Measurements from ENCODE around the gene MOV10. TPM values are rescaled to one million over a fixed set of nuclear protein-coding genes. Genes with fewer than 3 reads are reported as not detected.
A peak's percentile ranks its signal among the peaks of the same experiment; 100 is the strongest.

MOV10 gene
- total RNA-seq, 1 donor from 2014 or later, result 47.5 TPM

DNA sequence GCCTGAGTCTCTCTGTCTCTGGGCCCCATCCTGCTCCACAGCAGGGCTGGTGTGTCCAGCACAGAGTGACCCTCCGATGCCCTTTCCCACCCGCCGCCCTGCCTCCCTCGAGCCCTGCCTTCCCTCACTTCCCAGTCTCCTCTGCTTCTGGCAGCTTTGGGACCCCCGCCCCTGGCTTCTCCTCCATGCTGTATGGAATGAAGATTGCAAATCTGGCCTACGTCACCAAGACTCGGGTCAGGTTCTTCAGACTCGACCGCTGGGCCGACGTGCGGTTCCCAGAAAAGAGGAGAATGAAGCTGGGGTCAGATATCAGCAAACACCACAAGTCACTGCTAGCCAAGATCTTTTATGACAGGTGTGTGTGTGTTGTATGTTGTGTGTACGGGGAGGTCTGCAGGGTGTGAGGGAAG is 14.3 kb downstream of the MOV10 start:
- Histone ChIP-seq H3K36me3 (no peaks in the 10 kb centered on the region), H3K4me3 (no peak overlapping the region), H3K27ac (no peak overlapping the region), H4K20me1 (ENCODE audit: low read depth) (peaks cover 14% of the 10 kb centered on the region), H3K4me1 (no peaks in the 10 kb centered on the region), H2AFZ (replicated peaks) (no peak overlapping the region), H3K9me3 (ENCODE audit: low read depth) (no peaks in the 10 kb centered on the region), H3K79me2 (ENCODE audit: low read depth) (no peaks in the 10 kb centered on the region), H3F3A (ENCODE audit: low read depth) (no peaks in the 10 kb centered on the region), H3K4me2 (no peak overlapping the region), H3K9ac (no peak overlapping the region), H3K27me3 (no peaks in the 10 kb centered on the region)
- peak overlapping the region; percentile 76 for H3K27ac Mint-ChIP-seq
- no peaks in the 10 kb centered on the region for H3K27me3 Mint-ChIP-seq (ENCODE audit: insufficient read depth, low read depth)
- peaks cover 30% of the 10 kb centered on the region for H3K36me3 Mint-ChIP-seq
- H3K4me1 Mint-ChIP-seq, result no peaks in the 10 kb centered on the region
- DNase-seq (ENCODE audit: low spot score), result no peak
- TF ChIP-seq EZH2phosphoT487 (IDR thresholded peaks at IDR 0.05) (no peak), EZH2 (IDR thresholded peaks at IDR 0.05) (no peak), CTCF (IDR thresholded peaks at IDR 0.05) (no peak)
- H3K9me3 Mint-ChIP-seq, result no peaks in the 10 kb centered on the region
- no peak overlapping the region for H3K4me3 Mint-ChIP-seq

DNA sequence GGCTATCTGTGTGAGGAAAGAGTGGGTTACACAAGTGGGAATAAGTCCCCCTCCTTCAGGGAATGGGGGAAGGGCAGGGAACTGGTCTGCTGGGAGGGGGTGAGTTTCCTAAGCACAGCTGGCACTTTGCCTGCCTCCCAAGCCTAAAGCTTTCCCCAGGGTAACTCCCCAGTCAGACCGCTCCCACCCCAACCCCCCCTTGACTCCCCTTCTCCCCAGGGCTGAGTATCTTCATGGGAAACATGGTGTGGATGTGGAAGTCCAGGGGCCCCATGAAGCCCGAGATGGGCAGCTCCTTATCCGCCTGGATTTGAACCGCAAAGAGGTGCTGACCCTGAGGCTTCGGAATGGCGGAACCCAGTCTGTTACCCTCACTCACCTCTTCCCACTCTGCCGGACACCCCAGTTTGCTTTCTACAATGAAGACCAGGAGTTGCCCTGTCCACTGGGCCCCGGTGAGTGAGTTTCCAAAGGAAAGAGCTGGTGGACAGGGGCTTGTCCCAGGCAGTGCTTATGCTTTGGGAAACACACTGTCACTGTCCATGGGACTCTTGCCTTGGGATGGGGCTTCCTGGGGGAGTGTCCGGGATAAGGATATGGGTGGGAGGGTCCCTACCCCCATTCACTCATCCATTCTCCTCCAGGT is 14.9 kb downstream of the MOV10 start:
- H3K27me3 ChIP-seq, result no peaks in the 10 kb centered on the region
- no peaks in the 10 kb centered on the region for H3K9me3 ChIP-seq (ENCODE audit: low read depth)
- Mint-ChIP-seq H3K4me3 (no peak overlapping the region), H3K27ac (peak overlapping the region; percentile 76), H3K4me1 (no peaks in the 10 kb centered on the region), H3K9me3 (no peaks in the 10 kb centered on the region), H3K27me3 (ENCODE audit: insufficient read depth, low read depth) (no peaks in the 10 kb centered on the region), H3K36me3 (peaks cover 30% of the 10 kb centered on the region)
- no peaks in the 10 kb centered on the region for H3K79me2 ChIP-seq (ENCODE audit: low read depth)
- H3K27ac ChIP-seq, result no peak overlapping the region
- H4K20me1 ChIP-seq (ENCODE audit: low read depth), result peaks cover 14% of the 10 kb centered on the region
- no peak overlapping the region for H3K4me2 ChIP-seq
- H3K36me3 ChIP-seq, result no peaks in the 10 kb centered on the region
- no peak overlapping the region for H3K4me3 ChIP-seq
- no peak for DNase-seq (ENCODE audit: low spot score)
- TF ChIP-seq EZH2phosphoT487 (IDR thresholded peaks at IDR 0.05) (no peak), EZH2 (IDR thresholded peaks at IDR 0.05) (no peak), CTCF (IDR thresholded peaks at IDR 0.05) (no peak)
- no peak overlapping the region for H3K9ac ChIP-seq
- no peak overlapping the region for H2AFZ ChIP-seq (replicated peaks)
- no peaks in the 10 kb centered on the region for H3K4me1 ChIP-seq
- H3F3A ChIP-seq (ENCODE audit: low read depth), result no peaks in the 10 kb centered on the region

DNA sequence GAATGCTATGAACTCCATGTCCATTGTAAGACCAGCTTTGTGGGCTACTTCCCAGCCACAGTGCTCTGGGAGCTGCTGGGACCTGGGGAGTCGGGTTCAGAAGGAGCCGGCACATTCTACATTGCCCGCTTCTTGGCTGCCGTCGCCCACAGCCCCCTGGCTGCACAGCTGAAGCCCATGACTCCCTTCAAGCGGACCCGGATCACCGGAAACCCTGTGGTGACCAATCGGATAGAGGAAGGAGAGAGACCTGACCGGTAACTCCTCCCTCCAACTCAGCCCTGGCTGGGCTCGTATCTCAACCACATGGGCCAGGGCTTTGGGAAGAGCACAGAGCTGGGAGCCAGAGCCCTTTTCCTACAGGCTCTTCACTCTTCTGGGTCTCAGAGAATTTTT is 15.4 kb downstream of the MOV10 start:
- H3F3A ChIP-seq (ENCODE audit: low read depth), result no peaks in the 10 kb centered on the region
- H3K4me2 ChIP-seq, result no peak overlapping the region
- Mint-ChIP-seq H3K27ac (no peak overlapping the region), H3K4me3 (no peak overlapping the region), H3K4me1 (no peaks in the 10 kb centered on the region), H3K27me3 (ENCODE audit: insufficient read depth, low read depth) (no peaks in the 10 kb centered on the region), H3K36me3 (peaks cover 30% of the 10 kb centered on the region), H3K9me3 (no peaks in the 10 kb centered on the region)
- no peaks in the 10 kb centered on the region for H3K27me3 ChIP-seq
- DNase-seq (ENCODE audit: low spot score), result no peak
- no peak overlapping the region for H3K27ac ChIP-seq
- H3K4me1 ChIP-seq, result no peaks in the 10 kb centered on the region
- H3K4me3 ChIP-seq, result no peak overlapping the region
- H3K36me3 ChIP-seq, result no peaks in the 10 kb centered on the region
- no peak overlapping the region for H3K9ac ChIP-seq
- no peaks in the 10 kb centered on the region for H3K79me2 ChIP-seq (ENCODE audit: low read depth)
- peaks cover 14% of the 10 kb centered on the region for H4K20me1 ChIP-seq (ENCODE audit: low read depth)
- TF ChIP-seq EZH2 (IDR thresholded peaks at IDR 0.05), result no peak
- TF ChIP-seq CTCF (IDR thresholded peaks at IDR 0.05), result no peak
- TF ChIP-seq EZH2phosphoT487 (IDR thresholded peaks at IDR 0.05), result no peak
- no peaks in the 10 kb centered on the region for H3K9me3 ChIP-seq (ENCODE audit: low read depth)
- H2AFZ ChIP-seq (replicated peaks), result no peak overlapping the region
